HG02678 (cell line): ENCODE data around the gene ZC3H14.

Experiments used
- ATAC-seq: cut with Tn5 transposase; IDR thresholded peaks from one replicate; pipeline ENCODE4 v1.9.1; 2021; ENCODE audit warnings: mild to moderate bottlenecking, moderate library complexity; ENCODE audit not compliant: unreplicated experiment

Gene ZC3H14

DNA sequence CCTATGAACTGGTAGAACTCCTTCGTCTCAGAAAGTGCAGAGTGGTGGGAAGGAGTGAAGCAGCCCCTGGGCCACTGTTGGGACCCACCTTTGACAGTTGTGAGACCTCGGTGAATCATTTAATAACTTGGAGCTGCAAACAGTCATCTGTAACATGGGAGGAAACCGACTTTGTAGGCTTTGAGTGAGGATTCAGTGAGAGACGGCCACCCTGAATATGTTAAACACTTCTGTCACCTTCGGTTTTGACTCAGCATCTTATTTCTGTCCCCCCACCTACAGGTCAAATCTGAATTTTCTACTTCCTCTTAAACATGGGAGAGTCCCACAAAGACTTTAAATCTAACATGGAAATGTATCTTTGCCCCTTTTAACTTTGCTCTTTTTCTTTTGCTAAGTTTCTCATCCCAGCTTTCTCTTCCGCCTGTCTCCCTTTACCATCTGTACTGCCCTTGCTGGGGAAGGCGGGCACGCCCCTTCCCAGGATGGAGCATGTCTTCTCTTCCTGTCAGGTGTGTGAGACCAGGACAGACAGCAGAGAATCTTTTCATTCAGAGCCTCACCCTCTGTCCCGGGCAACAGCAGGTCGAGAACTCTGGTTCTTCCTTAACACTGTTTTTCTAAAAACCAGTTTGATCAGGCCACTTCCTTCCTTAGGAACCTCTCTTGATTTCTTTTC is 37.1 kb downstream of the ZC3H14 start:
- ATAC-seq, result peak; percentile 92

DNA sequence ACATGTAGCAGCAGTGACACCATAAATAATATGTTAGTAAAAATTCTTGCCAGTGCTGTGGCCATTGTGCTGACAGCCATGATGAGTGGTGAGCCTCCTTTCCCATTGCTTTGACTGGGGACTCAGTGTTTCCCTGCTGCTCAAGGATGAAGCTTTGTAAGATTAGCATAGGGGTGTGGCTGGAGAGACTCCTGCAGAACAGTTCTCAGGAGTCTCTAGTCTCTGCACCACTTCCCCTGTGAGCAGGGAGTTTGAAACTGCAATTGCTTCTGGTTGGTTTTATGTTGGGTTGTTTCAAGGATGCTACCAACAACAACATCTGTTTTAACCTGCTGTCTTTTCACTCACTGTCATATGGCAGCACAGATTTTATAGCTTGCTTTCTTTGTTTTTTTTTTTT is 41.4 kb downstream of the ZC3H14 start:
- ATAC-seq, result no peak

DNA sequence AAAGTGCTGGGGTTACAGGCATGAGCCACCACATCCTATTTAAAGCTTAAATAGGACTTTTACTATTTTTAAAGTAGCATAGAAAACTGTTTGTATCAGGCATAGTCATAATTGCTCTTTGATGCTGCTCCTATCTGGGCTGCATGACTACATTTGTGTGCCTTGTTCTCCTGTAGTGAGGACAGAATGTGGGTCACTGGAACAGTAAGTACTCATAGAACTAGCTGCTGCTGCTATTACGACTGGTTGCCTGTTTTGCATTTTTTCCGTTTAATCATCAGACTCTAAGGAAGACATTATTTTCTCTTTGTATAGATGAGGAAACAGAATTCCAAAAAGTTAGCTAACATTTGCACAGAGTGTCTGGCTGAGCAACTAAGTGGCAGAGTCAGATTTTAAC is 42.8 kb downstream of the ZC3H14 start:
- ATAC-seq, result no peak

DNA sequence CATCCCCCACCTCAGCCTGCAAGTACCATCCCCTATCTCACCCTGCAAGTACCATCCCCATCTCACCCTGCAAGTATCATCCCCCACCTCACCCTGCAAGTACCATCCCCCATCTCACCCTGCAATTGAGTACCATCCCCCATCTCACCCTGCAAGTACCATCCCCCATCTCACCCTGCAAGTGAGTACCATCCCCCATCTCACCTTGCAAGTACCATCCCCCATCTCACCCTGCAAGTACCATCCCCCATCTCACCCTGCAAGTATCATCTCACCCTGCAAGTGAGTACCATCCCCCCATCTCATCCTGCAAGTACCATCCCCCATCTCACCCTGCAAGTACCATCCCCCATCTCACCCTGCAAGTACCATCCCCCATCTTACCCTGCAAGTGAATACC is 45.0 kb downstream of the ZC3H14 start:
- ATAC-seq, result no peak

DNA sequence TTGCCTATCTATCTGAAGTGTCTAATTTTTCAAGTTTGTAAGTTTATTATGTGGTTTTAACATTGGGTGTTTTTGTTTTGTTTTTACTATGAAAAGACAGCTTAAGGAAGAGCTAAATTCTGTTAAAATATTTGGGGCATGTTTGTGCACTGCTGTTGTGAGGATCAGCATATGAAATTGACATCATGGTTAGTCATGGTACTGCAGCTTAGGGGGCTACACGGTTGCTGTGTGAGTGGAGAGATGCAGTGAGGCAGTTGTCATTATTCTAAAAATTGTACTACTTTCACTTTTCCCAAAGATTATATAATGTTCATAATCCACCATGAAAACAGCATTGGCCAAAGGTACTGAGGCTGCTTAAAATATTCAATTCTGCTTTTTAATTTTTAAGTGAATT is 49.0 kb downstream of the ZC3H14 start:
- no peak for ATAC-seq

DNA sequence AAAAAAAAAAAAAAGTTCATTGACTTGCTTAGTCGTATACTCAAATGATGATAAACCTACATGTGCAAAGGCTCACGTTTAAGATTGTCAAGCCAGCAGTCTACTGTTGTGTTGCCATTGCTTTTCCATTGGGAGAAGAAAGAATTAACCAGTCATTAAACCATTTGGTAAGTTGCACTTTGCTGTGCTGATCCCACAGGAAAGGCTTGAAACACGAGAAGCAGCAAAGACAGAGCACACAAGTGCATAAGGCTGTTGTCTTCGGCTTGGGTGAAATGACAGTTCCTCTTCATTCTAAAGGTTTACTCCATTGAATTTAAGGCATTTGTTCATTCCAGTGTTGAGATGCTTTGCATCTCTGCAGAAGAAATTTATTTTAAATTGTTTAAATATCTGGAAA is 50.1 kb downstream of the ZC3H14 start:
- no peak for ATAC-seq

DNA sequence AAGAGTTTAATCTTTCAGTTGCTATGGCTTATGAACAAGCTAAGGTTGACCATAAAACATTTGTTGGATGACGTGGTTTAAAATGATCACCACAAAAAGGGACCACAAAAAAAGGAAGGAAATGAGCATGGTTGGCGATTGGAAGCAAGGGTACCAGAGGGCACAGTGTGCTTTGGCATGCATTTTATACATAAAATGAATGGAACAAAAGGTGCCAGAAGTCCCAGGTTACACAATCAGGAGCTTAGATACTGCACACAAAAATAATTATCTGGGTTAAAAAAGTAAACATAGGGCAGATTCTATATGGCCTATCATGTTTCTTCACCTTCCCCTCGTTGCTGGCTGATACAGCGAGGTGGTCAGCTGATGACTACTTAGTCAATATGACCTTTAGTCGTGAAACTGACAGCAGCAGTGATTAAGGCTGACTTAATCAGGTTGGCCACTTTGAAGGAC is 50.7 kb downstream of the ZC3H14 start:
- peak; percentile 43 for ATAC-seq

DNA sequence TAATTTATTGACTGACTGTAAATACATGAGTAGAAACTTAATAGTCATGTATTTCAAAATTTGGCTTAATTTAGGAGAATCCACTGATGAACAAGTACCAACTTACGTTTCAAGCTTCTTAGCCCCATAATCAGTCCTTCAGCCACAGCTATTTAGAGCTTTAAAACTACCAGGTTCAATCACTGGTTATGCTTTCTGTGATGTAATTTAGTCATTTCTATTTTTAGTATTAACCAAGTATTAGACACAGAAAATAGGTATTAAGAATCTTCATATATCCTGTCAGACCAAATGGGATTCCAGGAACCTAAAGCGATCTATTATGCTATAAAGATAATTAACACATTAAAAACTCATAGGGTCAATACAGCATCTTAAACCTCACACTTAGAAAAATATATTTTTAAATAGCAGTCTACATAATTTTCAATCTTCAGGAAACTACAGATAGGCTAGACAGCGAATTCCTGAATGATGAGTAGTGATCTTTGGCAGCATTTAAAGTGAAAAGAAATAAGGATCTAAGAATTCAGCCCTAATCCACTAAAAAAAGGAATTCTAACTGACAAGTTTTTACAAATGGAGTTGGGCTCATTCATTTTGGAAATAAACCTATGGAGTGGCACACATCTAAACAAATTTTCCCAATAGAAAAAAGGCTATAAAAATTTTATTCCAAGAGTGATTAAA is 51.5 kb downstream of the ZC3H14 start:
- ATAC-seq, result peak; percentile 50

DNA sequence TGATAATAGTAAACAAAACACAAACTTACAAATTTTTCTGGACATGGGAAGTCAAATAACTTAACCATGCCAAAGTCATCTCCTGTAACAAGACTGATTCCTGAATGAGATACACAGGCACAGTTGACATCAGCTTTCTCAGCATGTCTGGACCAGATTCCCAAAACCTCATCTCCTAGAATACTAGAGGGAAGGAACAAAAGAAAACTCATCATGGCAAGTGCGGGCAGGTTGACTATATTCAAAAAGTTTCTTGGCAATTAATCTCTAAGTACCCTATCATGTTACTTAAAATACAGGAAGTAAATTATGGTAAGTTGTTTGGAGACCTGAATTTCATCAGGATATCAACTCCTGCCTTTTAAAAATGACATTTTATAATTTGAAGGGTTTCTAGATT is 53.9 kb downstream of the ZC3H14 start:
- ATAC-seq, result no peak

DNA sequence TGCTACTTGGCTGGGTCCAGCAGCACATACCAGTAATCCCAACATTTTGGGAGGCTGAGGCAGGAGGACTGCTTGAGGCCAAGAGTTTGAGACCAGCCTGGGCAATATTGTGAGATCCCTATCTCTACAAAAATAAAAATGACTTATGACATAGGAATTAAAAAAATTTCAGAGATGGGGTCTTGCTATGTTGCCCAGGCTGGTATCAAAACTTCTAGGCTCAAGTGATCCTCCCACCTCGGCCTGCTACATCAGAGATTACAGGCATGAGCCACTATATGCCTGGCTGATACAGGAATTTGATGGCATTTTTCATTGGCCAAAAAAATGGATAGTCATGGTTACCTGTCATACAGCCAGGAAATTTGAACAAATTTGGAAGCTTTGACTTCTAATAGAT is 54.6 kb downstream of the ZC3H14 start:
- ATAC-seq, result no peak

DNA sequence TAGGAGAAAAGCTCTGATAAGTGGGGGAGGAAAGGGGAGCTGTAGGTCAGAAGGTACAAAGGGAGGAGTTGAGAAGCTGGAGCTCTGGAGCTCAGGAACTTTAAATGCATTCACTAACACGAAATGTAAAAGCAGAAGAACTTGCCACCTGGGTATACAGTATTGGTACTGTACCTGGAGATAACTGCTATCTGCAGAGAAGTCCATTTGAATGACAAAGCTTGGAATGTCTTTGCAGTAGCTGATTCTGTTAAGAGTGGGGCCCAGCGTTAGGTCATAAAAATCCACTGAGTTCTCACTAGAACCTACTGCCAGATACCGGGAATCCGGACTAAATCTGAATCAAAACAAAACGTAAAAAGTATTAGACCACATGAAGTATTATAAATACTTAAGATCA is 55.6 kb downstream of the ZC3H14 start:
- ATAC-seq, result no peak

DNA sequence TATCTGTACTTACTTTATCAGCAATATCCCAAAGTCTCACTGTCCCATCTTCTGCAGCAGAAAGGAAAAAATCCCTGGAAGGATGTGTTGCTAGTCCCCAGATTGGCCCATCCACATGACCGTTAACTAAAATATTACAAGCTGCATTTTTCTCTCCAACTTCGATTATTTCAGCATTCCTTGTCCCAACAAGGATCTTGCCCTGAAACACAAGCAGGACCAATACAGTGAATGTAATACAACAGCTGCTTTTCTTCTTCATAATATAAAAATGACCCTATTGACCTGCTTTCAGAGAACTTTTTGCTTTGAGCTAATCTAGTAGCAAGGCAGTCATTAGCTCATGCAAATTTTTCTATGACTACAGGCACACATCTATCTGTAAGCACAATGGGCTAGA is 58.3 kb downstream of the ZC3H14 start:
- no peak for ATAC-seq

DNA sequence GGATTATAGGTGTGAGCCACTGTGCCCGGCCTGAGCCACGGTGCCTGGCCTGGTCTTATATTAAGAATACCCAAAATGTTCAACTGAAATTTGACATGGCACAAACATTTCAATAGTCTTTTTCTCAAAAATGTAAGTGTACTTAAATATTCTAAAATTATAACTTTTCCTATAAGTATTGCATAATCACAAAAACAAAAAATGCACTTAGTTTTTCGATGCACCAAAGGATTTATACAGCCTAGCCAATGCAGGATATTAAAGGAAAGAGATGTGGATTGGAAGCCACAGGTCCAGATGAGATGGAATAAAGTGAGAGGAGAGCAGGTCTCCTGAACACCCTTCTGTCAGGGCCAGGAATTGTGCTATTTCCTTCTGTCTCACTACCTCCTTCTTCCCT is 62.8 kb downstream of the ZC3H14 start:
- ATAC-seq, result no peak

DNA sequence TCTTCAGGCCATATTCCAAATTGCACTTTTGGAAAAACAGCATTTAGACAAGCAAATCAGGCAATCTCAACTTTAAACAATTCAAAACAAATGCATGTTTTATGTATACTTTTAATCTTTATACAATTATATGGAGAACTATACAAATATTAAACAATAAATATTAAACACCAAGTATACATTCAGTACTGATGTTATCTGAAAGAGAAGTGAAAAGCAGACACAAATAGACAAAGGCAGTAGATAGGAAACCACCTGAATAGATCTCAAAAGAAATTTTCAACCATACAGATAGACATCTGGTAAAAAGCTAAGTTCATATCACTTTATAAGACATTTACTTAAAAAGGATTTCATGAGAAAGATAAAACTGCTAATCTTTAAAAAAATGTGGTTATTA is 65.2 kb downstream of the ZC3H14 start:
- ATAC-seq, result no peak

DNA sequence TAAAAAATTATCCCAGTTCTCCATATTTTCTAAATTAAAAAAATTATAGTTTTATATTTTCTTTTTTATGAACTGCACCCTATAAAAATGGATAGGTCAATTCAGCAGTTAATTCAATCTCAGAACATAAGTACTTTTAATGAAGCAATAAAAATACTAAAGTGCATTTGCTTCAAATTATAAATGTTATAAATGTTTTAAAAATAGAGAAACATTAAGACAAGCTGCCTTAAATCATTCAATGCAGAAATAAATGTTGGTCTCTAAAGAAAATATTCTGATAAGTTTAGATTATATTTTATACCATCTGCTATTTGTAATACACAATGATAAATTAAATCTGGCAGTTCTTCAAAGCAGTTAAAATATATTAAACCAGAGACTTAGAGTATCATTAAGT is 65.6 kb downstream of the ZC3H14 start:
- no peak for ATAC-seq

DNA sequence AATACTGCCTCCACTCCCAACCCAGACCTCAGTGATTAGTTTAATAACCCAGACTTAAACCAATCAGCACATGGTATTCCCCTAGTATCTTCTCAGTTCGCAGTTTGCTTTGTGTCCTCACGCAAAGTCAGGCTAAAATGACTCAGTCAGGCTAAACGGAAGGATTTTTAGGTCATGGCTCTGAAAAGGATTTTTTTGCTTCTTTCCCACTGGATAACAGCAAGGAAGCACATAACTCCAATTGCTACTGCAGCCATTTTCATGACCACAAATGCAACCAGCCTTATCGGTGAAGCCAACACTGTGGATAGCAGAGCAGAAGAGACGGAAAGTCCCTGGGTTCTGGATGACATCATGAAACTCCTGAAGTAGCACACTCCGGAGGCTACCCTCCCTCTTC is 67.7 kb downstream of the ZC3H14 start:
- ATAC-seq, result no peak

DNA sequence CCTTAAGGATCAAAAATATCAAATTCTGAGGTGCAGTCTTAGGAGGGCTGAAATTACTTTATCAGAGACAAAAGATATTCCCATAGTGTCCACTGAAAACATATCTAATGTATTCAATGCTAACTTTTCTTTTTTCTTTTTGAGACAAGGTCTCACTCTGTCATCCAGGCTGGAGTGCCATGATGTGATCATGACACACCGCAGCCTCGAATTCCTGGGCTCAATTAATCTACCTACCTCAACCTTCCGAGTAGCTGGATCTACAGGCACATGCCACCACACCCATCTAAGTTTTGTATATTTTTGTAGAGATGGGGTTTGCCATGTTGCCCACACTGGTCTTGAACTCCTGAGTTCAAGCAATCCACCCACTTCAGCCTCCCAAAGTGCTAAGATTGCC is 68.3 kb downstream of the ZC3H14 start:
- no peak for ATAC-seq

DNA sequence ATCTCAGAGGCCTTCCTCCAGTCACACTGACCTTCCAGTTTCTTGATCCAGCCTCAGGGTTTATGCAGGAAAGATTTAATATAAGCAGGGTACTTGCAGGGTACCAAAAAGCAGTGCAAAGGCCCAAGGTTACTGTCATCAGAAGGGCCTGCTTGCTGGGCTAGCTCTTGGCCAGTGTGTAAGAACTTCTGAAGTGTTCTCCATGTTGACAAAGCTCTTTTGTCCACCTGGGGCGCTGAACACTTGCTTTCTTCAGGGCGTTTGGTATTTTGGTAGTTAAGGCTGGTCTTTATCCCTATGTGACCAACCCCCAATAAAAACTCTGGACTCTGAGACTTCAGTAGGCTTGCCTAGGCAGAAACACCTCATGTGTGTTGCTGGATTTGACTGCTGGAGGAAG is 69.7 kb downstream of the ZC3H14 start:
- no peak for ATAC-seq

DNA sequence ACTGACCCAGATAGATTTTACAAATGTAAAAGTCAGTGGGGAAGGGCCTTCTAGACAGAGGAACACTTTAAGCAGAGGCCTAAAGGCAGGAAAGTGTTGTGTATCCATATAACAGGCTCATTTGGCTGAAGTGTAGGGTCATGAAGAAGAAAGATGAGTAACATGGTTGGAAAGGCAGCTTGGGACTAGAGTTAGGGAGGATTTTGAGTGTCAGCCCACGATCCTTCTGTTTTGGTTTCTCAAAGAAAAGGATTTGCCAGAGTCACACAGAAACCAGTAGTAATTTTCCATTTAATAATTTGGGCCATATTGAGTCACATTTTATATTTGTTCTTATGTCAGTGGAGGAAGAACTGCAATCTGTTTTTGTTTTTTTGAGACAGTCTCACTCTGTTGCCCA is 76.4 kb downstream of the ZC3H14 start:
- ATAC-seq, result no peak

DNA sequence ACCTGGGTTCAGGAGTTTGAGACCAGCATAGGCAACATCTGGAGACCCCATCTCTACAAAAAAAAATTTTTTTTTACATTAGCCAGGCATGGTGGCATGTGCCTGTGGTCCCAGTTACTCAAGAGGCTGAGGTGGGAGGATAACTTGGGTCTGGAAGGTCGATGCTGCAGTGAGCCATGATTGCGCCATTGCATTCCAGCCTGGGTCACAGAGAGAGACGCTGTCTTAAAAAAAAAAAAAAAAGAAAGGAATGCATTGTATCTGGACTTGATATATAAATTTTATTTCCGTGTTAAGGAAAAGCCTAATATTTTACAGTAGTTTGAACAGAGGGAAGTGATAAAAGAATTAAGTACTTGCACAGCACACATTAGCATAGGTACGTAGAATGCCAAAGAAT is 97.2 kb downstream of the ZC3H14 start:
- no peak for ATAC-seq

DNA sequence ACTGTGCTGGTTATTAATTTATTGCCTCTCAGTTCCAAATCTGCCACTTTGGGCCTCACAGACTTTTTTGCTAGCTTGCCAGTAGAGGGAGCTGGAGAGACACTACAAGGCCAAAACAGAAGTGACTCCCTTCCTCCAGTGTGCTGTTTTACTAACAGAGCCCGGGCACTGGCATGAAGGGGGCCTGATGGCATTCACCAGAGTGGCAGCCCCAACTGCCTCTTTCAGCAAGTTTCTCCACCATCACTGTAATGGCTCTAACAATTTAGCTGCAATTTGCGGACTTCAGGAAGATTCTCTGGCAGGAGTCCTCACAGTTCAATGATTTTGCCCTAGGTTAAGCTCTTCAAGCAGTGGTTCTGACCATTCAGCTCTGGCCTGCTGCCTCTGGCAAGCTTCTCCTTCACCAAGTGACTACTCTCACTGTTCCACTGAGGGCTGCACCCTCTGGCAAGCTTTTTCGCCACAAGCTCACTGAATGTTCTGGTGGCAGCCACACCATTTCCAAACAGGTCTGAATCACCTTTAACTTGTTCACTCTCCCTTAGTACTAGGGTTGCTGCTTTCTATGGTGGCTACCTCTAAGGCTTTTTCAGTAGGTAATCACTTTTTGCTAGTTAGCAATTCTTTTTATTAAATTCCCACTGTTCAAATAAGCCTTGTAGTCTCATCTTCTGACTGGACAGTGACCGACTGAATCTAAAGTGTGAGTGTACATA is 104.9 kb downstream of the ZC3H14 start:
- peak; percentile 83 for ATAC-seq

DNA sequence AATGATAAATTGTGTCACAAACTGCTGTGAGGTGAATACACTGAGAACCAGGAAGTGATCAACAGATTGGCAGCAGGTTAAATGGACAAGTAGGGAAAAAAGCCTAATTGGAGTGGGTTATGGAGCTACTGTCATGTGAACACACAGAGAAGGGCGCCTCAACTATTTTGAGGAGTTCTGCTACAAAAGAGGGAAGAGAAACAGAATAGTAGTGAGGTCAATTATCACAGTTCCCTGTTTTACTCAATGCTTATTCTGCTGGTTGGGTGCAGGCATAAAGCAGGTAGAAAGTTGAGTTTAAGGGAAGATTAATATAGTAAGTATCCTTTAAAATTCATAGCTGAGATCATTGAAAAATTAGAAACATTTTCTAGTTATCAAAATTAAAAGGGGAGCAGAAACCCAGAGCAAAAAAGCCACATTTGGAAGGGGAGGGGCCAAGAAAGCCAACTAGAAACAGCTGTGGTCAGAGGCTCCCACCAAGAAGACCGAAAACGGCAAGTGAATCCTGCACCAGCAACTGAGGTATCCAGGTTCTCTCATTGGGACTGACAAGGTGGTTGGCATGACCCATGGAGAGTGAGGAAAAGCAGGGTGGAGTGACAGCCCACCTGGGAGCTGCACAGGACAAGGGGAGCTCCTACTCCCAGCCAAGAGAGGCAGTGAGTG is 105.7 kb downstream of the ZC3H14 start:
- peak; percentile 63 for ATAC-seq
